ENCODE data around the gene BCL10.

DNA sequence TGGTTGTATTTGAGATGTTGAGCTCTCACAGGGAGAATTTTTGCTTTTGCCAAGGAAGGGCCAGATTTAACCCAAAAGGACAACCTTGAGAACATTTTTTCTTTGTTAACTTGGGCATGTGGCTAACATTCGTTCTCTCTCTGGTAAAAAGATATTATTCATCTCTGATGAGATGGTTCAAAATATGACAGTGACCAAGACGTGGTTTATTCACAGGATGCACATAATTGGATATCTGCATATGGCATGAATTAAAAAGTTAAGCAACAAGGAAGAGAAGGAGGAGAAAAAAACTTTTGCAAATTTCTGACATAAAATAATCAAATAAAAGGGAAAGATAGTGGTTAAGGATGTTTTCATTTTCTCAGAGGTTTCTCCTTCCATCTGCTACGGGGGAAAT, 43.1 kb upstream of the BCL10 start:
- TF ChIP-seq, protein P1, sequence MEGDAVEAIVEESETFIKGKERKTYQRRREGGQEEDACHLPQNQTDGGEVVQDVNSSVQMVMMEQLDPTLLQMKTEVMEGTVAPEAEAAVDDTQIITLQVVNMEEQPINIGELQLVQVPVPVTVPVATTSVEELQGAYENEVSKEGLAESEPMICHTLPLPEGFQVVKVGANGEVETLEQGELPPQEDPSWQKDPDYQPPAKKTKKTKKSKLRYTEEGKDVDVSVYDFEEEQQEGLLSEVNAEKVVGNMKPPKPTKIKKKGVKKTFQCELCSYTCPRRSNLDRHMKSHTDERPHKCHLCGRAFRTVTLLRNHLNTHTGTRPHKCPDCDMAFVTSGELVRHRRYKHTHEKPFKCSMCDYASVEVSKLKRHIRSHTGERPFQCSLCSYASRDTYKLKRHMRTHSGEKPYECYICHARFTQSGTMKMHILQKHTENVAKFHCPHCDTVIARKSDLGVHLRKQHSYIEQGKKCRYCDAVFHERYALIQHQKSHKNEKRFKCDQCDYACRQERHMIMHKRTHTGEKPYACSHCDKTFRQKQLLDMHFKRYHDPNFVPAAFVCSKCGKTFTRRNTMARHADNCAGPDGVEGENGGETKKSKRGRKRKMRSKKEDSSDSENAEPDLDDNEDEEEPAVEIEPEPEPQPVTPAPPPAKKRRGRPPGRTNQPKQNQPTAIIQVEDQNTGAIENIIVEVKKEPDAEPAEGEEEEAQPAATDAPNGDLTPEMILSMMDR (IDR thresholded peaks at IDR 0.05): no peak
- TF ChIP-seq POLR2A (IDR thresholded peaks at IDR 0.05; ENCODE audit: low read depth) (no peak), POLR2AphosphoS5 (IDR thresholded peaks at IDR 0.05) (no peak)

Measured in esophagus muscularis mucosa (tissue), 3 donors.